ENCODE measurements around the gene ANKRD13B. TPM values are rescaled to one million over a fixed set of nuclear protein-coding genes. Genes with fewer than 3 reads are reported as not detected.

Gene ANKRD13B
- total RNA-seq, 1 experiment from 2014 or later = 31.4 TPM

DNA sequence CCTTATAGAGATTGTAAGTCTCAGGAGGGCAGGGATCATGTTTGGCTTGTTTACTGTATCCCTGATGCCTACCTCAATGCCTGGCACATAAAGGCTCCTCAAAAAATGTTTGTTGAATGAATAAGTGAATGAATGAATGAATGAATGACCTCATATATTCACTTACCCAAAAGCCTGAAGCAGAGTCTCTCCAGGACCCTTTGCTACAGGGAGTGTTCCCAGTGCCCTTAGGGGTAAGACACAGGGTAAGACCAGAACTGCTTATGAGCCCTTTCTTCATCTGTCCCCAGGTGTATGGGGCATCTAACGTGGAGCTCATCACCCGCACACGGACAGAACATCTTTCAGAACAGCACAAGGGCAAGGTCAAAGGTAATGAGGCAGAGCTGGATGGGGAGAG lies 17.5 kb downstream of the ANKRD13B start:
- in situ Hi-C loops (cut with HindIII; ENCODE audit: low pct_unique_long_range_greater_than_20kb, low sequenced_read_pairs) = no loop called here
- CTCF ChIA-PET = no interaction called here

DNA sequence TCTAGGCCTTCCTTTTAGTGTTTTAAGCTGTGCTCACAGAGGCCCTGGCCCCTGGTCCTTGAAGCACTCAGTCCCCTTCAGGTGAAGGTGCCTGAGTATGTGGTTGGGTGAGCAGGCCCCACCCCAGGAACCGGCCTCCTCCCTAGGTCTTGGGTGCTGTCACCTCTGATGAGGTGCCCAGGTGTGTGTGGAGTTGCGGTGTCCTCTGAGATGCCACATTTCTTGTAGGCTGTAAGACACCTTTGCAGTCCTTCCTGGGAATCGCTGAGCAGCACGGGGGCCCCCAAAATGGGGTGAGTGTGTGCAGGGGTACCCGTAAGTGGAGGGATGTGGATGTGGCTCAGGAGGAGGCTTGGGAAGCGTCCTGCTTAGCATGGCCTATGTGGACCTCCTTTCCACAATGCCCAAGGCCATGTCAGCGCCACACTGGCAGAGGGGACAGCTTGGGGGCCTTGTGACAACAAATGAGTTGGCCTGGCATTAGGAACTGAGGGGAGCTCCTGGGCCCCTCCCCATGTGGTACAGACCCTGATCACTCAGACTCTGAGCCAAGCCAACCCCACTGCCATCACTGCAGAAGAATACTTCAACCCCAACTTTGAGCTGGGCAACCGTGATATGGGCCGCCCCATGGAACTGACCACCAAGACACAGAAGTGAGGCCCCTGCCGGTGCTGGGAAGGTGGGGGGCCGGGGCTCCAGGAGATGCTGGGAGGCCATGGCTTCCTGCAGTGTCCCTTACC lies 18.6 kb downstream of the ANKRD13B start:
- in situ Hi-C loops (cut with HindIII; ENCODE audit: low pct_unique_long_range_greater_than_20kb, low sequenced_read_pairs) = no loop called here
- H3K27me3 ChIP-seq (ENCODE audit: control insufficient read depth, insufficient read depth, low read length) = no peaks in the 10 kb centered on the region
- ChIA-PET POLR2A (no interaction called here), CTCF (no interaction called here)
- DNase-seq (ENCODE audit: low read depth, low spot score) = no peak
- H3K4me3 ChIP-seq (ENCODE audit: low read depth in 2 of 2, low read length in 2 of 2) = no peak overlapping the region
- no peak for ATAC-seq
- peaks cover 19% of the 10 kb centered on the region for H3K4me1 ChIP-seq (ENCODE audit: control insufficient read depth, insufficient read depth, low read length)
- no peak overlapping the region for H3K27ac ChIP-seq (ENCODE audit: low read length)
- BruUV-seq (replicated peaks) = no TSS peak
- H3K36me3 ChIP-seq (ENCODE audit: control insufficient read depth, insufficient read depth, low read length) = no peaks in the 10 kb centered on the region
- no peaks in the 10 kb centered on the region for H3K9me3 ChIP-seq (ENCODE audit: control insufficient read depth, insufficient read depth, low read depth, low read length)
- intact Hi-C loops (cut with micrococcal nuclease; ENCODE audit: unreplicated experiment) = no loop called here
- TF ChIP-seq, protein P1, sequence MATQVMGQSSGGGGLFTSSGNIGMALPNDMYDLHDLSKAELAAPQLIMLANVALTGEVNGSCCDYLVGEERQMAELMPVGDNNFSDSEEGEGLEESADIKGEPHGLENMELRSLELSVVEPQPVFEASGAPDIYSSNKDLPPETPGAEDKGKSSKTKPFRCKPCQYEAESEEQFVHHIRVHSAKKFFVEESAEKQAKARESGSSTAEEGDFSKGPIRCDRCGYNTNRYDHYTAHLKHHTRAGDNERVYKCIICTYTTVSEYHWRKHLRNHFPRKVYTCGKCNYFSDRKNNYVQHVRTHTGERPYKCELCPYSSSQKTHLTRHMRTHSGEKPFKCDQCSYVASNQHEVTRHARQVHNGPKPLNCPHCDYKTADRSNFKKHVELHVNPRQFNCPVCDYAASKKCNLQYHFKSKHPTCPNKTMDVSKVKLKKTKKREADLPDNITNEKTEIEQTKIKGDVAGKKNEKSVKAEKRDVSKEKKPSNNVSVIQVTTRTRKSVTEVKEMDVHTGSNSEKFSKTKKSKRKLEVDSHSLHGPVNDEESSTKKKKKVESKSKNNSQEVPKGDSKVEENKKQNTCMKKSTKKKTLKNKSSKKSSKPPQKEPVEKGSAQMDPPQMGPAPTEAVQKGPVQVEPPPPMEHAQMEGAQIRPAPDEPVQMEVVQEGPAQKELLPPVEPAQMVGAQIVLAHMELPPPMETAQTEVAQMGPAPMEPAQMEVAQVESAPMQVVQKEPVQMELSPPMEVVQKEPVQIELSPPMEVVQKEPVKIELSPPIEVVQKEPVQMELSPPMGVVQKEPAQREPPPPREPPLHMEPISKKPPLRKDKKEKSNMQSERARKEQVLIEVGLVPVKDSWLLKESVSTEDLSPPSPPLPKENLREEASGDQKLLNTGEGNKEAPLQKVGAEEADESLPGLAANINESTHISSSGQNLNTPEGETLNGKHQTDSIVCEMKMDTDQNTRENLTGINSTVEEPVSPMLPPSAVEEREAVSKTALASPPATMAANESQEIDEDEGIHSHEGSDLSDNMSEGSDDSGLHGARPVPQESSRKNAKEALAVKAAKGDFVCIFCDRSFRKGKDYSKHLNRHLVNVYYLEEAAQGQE (IDR thresholded peaks at IDR 0.05; ENCODE audit: insufficient read depth in 1 of 2, low read depth in 2 of 2, low read length in 1 of 2) = no peak
- TF ChIP-seq TCF7L2 (IDR thresholded peaks at IDR 0.05; ENCODE audit: low read depth, low read length) = no peak
- no peak for TF ChIP-seq SIN3A (IDR thresholded peaks at IDR 0.05; ENCODE audit: borderline replicate concordance, insufficient read depth, low read depth, low read length)
- TF ChIP-seq POLR2AphosphoS5 (IDR thresholded peaks at IDR 0.05; ENCODE audit: low read depth, low read length) = no peak
- TF ChIP-seq, protein P2, sequence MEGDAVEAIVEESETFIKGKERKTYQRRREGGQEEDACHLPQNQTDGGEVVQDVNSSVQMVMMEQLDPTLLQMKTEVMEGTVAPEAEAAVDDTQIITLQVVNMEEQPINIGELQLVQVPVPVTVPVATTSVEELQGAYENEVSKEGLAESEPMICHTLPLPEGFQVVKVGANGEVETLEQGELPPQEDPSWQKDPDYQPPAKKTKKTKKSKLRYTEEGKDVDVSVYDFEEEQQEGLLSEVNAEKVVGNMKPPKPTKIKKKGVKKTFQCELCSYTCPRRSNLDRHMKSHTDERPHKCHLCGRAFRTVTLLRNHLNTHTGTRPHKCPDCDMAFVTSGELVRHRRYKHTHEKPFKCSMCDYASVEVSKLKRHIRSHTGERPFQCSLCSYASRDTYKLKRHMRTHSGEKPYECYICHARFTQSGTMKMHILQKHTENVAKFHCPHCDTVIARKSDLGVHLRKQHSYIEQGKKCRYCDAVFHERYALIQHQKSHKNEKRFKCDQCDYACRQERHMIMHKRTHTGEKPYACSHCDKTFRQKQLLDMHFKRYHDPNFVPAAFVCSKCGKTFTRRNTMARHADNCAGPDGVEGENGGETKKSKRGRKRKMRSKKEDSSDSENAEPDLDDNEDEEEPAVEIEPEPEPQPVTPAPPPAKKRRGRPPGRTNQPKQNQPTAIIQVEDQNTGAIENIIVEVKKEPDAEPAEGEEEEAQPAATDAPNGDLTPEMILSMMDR (IDR thresholded peaks at IDR 0.05) = no peak

More for the DNA sequence above, 17.5 kb downstream of the ANKRD13B start:
- POLR2A ChIA-PET = no interaction called here
- intact Hi-C loops (cut with micrococcal nuclease; ENCODE audit: unreplicated experiment) = no loop called here
- no peak overlapping the region for H3K4me3 ChIP-seq (ENCODE audit: low read depth in 2 of 2, low read length in 2 of 2)
- no peaks in the 10 kb centered on the region for H3K36me3 ChIP-seq (ENCODE audit: control insufficient read depth, insufficient read depth, low read length)
- H3K4me1 ChIP-seq (ENCODE audit: control insufficient read depth, insufficient read depth, low read length) = peaks cover 13% of the 10 kb centered on the region
- TF ChIP-seq POLR2AphosphoS5 (IDR thresholded peaks at IDR 0.05; ENCODE audit: low read depth, low read length) (no peak), SIN3A (IDR thresholded peaks at IDR 0.05; ENCODE audit: borderline replicate concordance, insufficient read depth, low read depth, low read length) (no peak), TCF7L2 (IDR thresholded peaks at IDR 0.05; ENCODE audit: low read depth, low read length) (no peak)
- TF ChIP-seq, protein P2 (IDR thresholded peaks at IDR 0.05) = no peak
- TF ChIP-seq, protein P1 (IDR thresholded peaks at IDR 0.05; ENCODE audit: insufficient read depth in 1 of 2, low read depth in 2 of 2, low read length in 1 of 2) = no peak
- no peaks in the 10 kb centered on the region for H3K9me3 ChIP-seq (ENCODE audit: control insufficient read depth, insufficient read depth, low read depth, low read length)
- no peak for DNase-seq (ENCODE audit: low read depth, low spot score)
- no peaks in the 10 kb centered on the region for H3K27me3 ChIP-seq (ENCODE audit: control insufficient read depth, insufficient read depth, low read length)
- no TSS peak for BruUV-seq (replicated peaks)
- ATAC-seq = no peak
- no peak overlapping the region for H3K27ac ChIP-seq (ENCODE audit: low read length)
